ENCODE measurements around the gene SERINC3. TPM values are rescaled to one million over a fixed set of nuclear protein-coding genes. Genes with fewer than 3 reads are reported as not detected.

Gene SERINC3
- total and polyA plus RNA-seq, 10 of the 15 experiments (the other 5 are each of a cell fraction or from before 2014, with no cell fraction given) = 24.5 to 96.8 (median 38.8) TPM

GRCh38 chr20:44479643-44480042, 42.2 kb downstream of the SERINC3 start (continued):
- TF ChIP-seq ZBTB11 (CRISPR knock-in tag; IDR thresholded peaks at IDR 0.05) = no peak

- H3K27ac ChIP-seq (ENCODE audit: control insufficient read depth, insufficient read depth) = no peak overlapping the region
- DNase-seq (ENCODE audit: low read depth, low spot score) (no peak), FAIRE-seq (no peak), ATAC-seq (no peak)
- H3K4me1 ChIP-seq (ENCODE audit: control insufficient read depth, insufficient read depth, low read length) = no peaks in the 10 kb centered on the region; the same call in 1 of the 2 replicates
- no peak overlapping the region for H3K4me2 ChIP-seq (ENCODE audit: control insufficient read depth, insufficient read depth)
- no peak overlapping the region for H2AFZ ChIP-seq (ENCODE audit: control insufficient read depth, low read depth, low read length)
- ChIA-PET SMC1A (ENCODE audit: uncharacterized antibody, unreplicated experiment) (no interaction called here), RAD21 (ENCODE audit: unreplicated experiment) (no interaction called here), POLR2A (no interaction called here), CTCF (interaction anchor here (1.2 kb wide), 1 partner anchor 410 kb away, joined by 3 read pairs; no protein-coding TSS in a partner anchor)
- H3K4me3 ChIP-seq = no peak overlapping the region
- peaks cover 15% of the 10 kb centered on the region for H3K79me2 ChIP-seq (ENCODE audit: control insufficient read depth, insufficient read depth, low read length)
- H3K9me3 ChIP-seq (replicated peaks; ENCODE audit: control insufficient read depth, insufficient read depth, low read length) = no peaks in the 10 kb centered on the region
- intact Hi-C loops (cut with micrococcal nuclease; ENCODE audit: unreplicated experiment) = loop anchor here (5.0 kb wide), 2 partner anchors 109 to 134 kb away; no protein-coding TSS in a partner anchor
- no peak overlapping the region for H3K9ac ChIP-seq (ENCODE audit: control insufficient read depth, insufficient read depth, low read length)
- no peaks in the 10 kb centered on the region for H3K27me3 ChIP-seq (replicated peaks in 1 of 2; ENCODE audit: control insufficient read depth in 2 of 2, insufficient read depth in 2 of 2, low read length in 1 of 2)
- no peaks in the 10 kb centered on the region for H4K20me1 ChIP-seq (ENCODE audit: control insufficient read depth, insufficient read depth)
- in situ Hi-C loops (cut with MboI) = no loop called here
- H3K36me3 ChIP-seq (ENCODE audit: control insufficient read depth in 2 of 2, insufficient read depth in 2 of 2, low read length in 1 of 2) = peaks cover 0 to 3% of the 10 kb centered on the region in 2 experiments; a peak in 3 of 4 replicates
- WGBS (ENCODE audit: insufficient coverage, insufficient replicate concordance, low lambda C conversion rate, missing lambda C conversion rate) = 91% methylated on average over 6 of the region's 6 CpGs
- BruUV-seq (replicated peaks) = no TSS peak
- TF ChIP-seq RBBP5 (conservative IDR thresholded peaks at IDR 0.05) (no peak), WRNIP1 (IDR thresholded peaks at IDR 0.05; ENCODE audit: borderline replicate concordance, low read depth, low read length) (no peak), MYC (IDR thresholded peaks at IDR 0.05; ENCODE audit: insufficient read depth, insufficient read length, insufficient replicate concordance, low read length, severe bottlenecking) (no peak), FOS (IDR thresholded peaks at IDR 0.05; ENCODE audit: borderline replicate concordance, extremely low read depth, insufficient read length) (no peak), ATF7 (IDR thresholded peaks at IDR 0.05; ENCODE audit: low read depth) (no peak), SIX5 (IDR thresholded peaks at IDR 0.05; ENCODE audit: low read depth, low read length, severe bottlenecking) (no peak), E2F8 (IDR thresholded peaks at IDR 0.05; ENCODE audit: low read depth, partially characterized antibody) (no peak), ZNF384 (IDR thresholded peaks at IDR 0.05; ENCODE audit: borderline replicate concordance, low read depth, low read length) (no peak), BMI1 (IDR thresholded peaks at IDR 0.05; ENCODE audit: borderline replicate concordance) (no peak), ZBTB33 (IDR thresholded peaks at IDR 0.05) (no peak), DPF2 (IDR thresholded peaks at IDR 0.05) (no peak), BACH1 (IDR thresholded peaks at IDR 0.05; ENCODE audit: borderline replicate concordance) (no peak)
Observed at GRCh38 chr20:44478206-44478605, 43.7 kb downstream of the SERINC3 start.
